Hepatocyte (in vitro differentiated cells): ENCODE results near the gene BCKDHB.

Experiments
- EZH2 ChIP-seq: fragments of 200-600 bp; sonication (generic); IDR thresholded peaks from 2 replicates; pipeline ENCODE4 v1.6.1; 2016; ENCODE audit warnings: antibody characterized with exemption, mild to moderate bottlenecking, borderline replicate concordance
- TF ChIP-seq, protein P1 (sequence below): fragments of 200-600 bp; sonication (generic); IDR thresholded peaks from 2 replicates; pipeline ENCODE4 v1.5.1; 2016; ENCODE audit warnings: antibody characterized with exemption, mild to moderate bottlenecking; ENCODE audit not compliant: poor library complexity

DNA sequence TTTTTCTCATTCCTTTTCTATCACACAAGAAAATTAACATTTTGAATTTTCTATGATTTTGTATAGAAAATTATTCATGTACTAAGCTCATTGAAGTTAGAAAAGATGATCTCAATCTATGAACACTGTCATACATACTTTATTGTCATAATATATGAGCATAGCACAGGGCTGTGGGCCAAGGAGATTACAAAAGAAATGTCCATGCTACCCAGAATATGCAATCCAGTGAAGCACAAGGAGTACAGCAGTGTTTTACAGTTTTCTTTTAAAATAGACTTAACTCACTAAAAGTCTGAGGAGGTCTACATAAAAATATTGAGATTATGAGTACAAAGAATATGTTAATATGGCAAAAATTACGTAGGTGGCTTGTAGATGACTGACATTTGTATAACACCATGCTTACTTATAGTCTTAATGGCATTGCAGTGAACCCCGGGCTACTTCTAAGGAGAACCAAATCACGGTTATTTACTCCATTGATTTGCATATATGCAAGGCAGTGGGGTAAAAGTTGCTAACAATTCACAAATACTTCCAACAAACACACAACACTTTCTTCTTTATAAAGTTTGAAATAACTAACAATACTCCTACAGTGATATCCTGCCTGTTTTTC, 257.1 kb downstream of the BCKDHB start:
- TF ChIP-seq, protein P1, sequence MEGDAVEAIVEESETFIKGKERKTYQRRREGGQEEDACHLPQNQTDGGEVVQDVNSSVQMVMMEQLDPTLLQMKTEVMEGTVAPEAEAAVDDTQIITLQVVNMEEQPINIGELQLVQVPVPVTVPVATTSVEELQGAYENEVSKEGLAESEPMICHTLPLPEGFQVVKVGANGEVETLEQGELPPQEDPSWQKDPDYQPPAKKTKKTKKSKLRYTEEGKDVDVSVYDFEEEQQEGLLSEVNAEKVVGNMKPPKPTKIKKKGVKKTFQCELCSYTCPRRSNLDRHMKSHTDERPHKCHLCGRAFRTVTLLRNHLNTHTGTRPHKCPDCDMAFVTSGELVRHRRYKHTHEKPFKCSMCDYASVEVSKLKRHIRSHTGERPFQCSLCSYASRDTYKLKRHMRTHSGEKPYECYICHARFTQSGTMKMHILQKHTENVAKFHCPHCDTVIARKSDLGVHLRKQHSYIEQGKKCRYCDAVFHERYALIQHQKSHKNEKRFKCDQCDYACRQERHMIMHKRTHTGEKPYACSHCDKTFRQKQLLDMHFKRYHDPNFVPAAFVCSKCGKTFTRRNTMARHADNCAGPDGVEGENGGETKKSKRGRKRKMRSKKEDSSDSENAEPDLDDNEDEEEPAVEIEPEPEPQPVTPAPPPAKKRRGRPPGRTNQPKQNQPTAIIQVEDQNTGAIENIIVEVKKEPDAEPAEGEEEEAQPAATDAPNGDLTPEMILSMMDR = no peak
- no peak for TF ChIP-seq EZH2
